HG03558 (cell line): ENCODE measurements around the gene CCDC15.
"Not testable (repeated sequence)": the region's sequence is repeated elsewhere in the genome, so short reads cannot be mapped to it uniquely, and the experiment has no call there.

Experiments
- ATAC-seq: cut with Tn5 transposase; IDR thresholded peaks from one replicate; pipeline ENCODE4 v1.9.1; 2021; ENCODE audit warnings: moderate number of reproducible peaks; ENCODE audit not compliant: unreplicated experiment; ENCODE audit errors: extremely low read depth

The CCDC15 gene

DNA sequence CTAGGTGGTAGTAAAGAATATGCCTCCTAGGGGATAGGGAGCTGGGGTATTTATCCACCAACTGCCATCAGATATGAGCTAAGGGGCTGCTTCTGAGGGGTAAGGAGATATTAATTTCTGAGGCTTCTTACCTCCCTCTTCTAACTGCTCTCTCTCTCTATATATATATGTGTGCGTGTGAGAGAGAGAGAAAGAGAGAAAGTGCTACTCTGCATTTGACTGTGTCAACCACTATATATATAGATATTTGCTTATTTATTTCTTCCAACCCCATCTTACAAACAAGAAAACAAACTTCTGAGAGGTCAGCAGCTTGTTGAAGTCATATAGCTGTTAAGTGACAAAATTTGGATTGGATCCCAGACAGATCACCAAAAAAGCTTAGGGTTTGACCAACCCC is 12.3 kb upstream of the CCDC15 start:
- no peak for ATAC-seq

DNA sequence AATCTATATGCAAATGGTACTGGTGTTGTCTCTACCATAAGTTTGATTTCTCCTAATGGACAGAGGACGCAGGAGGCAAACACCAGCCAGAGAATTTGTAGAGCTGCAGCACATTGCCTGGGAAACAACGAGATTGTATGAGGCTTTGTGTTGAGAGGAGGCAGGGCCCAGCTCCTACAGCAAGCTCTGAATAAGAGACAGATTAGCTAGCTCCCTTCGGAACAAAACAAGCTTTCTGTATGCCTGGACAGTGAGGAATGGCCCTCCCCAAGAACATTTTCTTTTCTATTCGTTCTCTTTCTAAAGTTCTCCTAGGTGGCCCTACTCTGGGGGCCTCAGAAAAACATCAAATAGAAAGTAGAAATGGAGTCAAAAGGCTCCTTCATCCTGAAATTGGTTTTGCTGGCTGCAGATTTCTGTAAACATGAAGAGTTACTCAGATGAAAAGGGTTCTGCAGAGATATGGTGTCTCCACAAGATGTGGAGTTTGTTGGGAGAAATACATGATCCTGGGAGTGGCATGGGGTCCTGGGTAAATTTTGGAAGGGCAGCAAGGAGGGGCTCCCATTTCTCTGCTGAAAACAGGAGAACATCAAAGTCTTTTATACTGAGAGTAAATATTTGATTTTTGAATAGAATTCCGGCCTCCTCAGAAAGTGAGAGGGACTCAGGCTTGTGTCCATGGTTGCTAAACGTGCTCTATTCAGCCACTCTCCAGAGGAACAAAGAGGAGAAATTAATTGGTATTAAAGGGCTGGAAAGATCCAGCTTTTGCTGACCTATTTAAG is 11.3 kb upstream of the CCDC15 start:
- no peak for ATAC-seq

DNA sequence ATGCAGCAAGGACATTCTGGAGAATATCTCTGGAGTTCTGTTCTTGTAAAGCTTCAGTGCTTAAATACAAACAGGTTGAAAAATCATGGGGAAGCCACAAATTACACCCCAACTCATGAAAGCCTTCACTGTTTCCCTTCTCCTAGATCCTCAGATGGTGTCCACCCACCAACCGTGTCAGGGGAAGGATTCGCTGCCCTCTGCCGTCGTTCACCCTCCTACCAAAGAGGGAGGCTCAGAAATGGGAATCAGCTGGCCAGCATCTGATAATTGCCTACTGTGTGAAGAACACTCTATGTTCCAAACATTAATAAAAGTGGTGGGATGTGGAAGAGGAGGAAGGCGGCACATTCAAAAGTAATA is 10.8 kb upstream of the CCDC15 start:
- no peak for ATAC-seq

DNA sequence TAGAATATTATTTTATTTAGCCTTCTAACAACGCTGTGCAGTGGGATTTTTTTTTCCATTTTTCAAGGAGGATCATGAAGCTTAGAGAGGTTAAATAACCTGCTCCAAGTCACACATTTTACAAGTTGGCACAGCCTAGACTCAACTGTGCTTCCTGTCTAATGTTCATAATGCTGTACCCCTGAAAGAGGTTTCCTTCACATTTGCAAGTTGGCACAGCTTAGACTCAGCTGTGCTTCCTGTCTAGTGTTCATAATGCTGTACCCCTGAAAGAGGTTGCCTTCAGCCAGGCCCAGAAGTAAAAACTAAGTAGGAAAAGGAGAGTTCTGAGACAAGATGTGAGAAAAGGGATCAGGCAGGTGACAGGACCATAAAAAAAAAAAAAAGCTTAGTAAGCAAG is 10.3 kb upstream of the CCDC15 start:
- no peak for ATAC-seq

DNA sequence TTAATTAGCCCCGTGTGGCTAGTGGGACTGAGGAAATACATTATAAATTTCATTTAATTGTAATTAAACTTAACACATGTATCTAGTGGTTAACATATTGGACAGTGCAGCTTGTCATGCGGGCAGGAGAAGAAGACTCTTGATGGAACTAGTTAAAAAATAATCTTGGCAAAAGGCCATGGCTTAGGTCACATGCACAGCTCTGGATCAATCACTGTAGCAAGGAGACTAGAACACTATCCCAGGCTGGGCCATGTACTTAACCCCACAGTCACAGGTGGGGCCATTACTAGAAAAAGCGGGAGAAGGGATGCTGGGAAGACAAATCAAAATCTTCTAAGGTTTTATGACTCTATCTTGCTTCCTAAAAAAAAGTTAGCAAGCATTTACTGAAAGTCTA is 9.4 kb upstream of the CCDC15 start:
- no peak for ATAC-seq

DNA sequence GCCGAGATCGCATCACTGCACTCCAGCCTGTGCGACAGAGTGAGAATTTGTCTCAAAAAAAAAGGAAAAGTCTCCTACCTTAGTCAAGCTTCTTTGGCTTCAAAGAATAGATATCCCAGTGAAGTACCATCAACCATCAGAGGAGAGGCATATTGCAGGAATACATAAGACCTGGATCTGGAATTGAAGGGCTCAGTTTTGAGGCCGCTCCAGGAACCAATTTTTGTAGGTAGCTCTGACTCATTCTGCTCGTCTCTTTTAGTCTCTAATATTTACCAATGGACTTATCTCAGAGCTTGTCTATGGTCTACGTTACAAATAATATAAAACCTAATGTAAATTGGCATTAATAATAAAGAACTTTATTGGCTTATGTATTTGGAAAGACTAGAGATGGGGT is 8.2 kb upstream of the CCDC15 start:
- no peak for ATAC-seq

DNA sequence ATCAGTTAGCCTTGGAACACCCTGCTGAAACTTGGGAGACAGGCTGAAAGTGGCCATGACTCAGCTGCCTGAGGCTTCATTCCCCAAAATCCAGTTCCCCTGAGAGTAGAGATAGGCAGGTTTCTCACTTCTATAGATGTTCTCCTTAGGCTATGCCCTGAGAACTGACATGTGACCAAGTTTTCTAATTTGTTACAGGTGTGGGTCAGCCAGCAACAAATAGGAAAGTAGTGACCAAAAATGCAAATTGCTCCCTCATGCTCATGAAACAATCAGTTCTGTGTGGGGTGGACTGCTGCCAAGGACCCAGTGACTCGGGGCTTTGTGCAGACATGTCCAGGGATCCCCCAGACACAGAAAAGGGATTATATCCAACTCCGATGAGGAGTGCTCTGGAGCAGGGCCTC is 7.3 kb upstream of the CCDC15 start:
- no peak for ATAC-seq

DNA sequence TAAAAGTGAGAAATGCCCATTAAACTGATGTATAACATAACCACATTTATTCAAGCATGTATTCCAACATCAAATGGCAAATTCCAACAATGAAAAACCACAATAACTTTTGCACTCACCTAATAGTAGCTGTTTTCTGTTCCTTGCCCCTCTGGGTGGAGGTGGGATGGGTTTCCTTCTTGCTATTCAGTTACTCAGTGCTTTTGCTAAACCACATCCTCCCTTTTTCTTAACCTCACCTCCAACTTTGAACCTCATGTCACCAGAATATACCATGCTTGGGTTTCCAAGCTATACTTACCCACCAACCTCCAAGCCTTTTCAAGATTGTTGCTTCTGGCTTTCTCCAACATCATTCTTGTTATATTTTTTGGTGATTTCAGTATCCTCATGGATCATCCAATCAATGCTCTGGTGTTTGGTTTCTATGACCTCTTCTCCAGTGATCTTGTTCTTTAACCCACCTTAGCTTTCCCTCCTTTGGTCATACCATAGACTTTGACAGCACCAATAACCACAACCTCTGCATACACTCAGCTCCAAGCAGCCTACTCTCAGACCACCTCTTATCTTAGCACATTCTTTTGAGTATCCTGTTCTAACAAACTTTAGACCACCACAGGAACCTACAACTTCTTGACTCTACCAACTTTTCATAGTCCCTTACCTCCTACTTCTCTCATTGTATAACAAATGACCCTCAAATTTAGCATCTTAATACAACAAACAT is 3.2 kb upstream of the CCDC15 start:
- no peak for ATAC-seq

DNA sequence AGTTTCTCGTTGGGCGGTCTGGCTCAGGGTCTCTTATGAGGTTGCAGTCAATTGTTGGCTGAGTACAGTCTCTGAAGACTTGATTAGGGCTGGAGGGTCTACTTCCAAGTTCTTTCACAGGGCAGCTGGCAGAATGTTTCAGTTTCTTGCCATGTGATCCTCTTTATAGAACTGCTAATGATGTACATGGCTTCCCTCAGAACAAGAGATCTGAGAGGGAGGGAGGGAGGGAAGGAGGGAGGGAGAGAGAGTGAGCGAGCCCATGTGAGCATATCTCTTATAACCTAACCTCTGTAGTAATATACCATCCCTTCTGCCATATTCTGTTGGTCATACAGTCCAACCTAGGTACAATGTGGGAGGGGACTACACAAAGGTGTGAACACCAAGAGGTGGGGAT is 2.7 kb upstream of the CCDC15 start:
- ATAC-seq = no peak

DNA sequence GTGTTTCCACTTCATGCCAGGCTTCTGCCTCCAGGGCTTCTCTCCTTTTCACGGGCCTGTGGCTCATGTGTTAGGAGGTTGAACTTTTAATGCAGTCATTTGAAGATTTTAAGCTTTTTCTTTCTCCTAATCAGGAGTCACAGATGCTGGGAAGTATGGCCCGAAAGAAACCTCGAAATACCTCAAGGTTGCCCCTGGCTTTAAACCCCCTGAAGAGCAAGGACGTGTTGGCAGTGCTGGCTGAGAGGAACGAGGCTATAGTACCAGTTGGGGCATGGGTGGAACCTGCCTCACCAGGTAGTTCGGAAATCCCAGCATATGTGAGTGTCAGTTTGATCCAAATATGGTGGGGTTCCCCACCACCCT is 571 bp downstream of the CCDC15 start:
- ATAC-seq = no peak

DNA sequence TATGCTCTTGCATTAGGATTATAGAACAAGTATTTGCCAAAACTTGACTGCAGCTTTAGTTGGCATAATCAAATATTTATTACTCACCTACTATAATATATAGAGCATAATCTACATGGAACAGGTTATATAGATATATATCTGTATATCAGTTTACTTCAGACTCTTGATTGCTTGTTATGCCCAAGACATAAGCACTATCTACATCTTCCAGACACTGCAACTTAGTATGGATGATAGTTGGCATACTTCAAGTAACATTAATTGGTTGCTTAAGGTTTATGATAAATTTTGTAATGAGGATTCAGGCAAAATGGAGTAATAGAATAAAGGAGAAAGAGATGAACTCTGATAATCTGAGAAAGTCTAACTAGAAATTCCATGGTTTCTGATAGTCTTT is 1.0 kb downstream of the CCDC15 start:
- ATAC-seq = no peak

DNA sequence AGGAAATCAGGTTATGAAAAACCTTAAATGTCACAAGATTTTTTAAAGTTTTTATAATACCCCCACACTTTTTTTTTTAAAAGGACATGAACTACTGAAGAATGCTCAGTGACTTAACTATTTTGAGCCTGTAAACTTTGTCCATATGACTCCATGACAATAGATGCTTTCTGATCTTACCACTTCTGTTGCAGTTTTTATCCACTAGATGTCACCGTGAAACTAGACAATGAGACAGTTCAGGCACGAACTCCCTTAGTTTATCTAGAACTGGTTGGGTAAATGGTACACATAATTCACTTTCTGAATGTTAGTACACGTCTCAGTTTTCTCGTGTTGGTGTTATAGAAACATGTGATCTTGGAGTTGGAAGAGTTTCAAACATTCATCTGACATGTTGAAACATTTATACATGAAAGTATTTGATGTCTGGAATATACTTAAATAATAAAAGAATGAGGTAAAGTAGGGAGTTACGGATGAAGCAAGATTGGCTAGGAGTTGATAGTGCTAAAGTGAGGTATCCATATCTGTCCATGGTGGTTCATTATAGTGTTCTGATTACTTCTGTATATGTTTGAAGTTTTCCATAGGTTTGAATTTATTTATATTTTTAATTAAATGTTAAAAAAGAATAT is 8.1 kb downstream of the CCDC15 start:
- ATAC-seq = peak; percentile 82

DNA sequence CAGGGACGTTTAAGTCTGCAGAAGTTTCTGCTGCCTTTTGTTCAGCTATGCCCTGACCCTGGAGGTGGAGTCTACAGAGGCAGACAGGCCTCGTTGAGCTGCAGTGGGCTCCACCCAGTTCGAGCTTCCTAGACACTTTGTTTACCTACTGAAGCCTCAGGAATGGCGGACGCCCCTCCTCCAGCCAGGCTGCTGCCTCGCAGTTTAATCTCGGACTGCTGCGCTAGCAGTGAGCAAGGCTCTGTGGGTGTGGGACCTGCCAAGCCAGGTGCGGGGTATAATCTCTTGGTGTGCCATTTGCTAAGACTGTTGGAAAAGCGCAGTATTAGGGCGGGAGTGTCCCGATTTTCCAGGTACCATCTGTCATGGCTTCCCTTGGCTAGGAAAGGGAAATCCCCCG is 14.2 kb downstream of the CCDC15 start:
- not testable (repeated sequence) for ATAC-seq

DNA sequence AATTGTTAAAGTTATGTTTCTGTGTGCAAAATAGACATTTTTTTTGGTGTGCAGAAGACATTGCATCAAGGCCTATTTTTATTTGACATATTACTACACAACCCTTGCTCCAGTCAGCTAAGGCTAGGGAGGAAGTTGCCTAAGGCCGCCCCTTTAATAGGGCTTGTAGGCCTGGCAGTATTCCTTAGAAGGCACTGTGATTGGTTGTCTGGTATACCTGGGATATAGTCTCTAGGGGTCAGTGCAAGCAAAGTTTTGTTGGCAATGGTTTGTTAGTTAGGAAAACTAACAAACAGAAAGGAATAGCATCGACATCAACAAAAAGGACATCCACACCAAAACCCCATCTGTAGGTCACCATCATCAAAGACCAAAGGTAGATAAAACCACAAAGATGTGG is 16.9 kb downstream of the CCDC15 start:
- ATAC-seq = no peak

DNA sequence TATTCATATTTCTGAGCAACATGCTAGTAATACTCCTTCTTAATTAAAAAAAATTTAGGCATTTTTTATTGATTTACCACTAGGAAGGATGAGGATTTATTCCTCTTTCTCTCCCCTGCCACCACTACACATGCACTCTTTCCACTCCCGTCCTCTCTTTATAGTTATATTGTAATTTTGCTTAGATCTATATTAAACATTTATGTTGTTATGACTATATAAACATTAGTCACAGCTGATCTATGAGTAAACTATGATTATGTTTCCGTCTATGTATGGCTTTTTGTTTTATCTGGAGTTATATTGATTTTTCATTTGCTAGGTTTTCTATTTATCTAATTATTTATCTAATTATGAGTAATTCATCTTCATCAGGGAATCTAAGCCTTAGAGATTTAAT is 17.8 kb downstream of the CCDC15 start:
- no peak for ATAC-seq

DNA sequence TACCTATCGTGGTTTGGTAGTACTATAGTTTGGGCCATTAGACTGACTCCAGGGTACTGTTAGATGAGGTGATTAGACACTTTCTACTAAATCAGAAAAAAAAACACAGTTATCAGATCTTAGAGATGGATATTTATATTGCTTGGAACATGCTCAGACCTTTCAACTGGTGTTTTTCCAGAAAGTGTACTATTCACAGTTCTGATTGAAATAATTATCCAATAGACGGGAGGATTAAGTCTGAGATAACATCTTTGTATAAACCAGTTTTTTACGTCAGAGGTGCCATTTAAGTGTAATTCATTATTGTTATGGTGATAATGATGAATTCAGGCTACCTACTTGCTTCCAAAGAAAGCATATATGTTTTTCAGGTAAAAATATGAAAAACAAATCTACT is 22.5 kb downstream of the CCDC15 start:
- ATAC-seq = no peak

DNA sequence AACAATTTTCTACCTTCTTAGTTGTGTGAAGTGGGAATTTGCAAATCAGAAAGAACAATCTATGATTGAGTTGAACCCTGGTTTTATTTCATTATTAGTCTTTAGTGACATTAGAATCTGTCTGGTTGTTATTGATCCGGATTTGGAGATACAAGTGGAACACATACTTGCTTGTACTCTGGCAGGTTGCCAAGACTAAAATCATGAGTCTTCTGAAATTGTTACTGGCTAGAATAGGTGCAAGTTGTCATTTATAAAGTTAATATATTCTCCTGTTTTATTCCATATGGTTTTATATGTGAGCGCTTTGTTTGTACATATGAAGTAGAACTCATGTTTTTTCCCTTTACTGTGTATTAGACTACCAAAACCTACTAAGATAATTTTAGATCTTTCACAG is 23.0 kb downstream of the CCDC15 start:
- no peak for ATAC-seq

DNA sequence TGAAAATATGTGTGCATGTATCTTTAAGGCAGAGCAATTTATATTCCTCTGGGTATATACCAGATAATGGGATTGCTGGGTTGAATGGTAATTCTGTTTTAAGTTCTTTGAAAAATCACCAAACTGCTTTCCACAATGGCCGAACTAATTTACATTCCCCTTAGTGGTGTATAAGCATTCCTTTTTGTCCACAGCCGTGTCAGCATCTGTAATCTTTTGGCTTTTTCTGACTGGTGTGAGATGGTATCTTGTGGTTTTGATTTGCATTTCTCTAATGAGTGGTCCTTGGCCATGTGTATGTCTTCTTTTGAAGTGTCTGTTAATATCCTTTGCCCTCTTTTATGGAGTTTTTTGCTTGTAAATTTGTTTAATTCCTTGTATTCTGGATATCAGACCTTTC is 24.3 kb downstream of the CCDC15 start:
- ATAC-seq = no peak

DNA sequence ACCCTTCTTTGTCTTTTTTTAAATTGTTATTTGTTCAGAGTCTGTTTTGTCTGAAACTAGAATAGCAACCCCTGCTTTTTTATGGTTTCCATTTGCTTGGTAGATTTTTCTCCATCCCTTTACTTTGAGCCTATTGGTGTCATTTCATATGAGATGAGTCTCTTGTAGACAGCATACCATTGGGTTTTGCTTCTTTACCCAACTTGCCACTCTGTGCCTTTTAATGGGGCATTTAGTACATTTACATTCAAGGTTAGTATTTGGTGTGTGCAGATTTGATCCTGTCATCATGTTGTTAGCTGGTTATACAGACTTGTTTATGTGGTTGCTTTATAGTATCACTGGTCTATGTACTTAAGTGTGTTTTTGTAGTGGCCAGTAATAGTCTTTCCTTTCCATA is 28.0 kb downstream of the CCDC15 start:
- no peak for ATAC-seq

DNA sequence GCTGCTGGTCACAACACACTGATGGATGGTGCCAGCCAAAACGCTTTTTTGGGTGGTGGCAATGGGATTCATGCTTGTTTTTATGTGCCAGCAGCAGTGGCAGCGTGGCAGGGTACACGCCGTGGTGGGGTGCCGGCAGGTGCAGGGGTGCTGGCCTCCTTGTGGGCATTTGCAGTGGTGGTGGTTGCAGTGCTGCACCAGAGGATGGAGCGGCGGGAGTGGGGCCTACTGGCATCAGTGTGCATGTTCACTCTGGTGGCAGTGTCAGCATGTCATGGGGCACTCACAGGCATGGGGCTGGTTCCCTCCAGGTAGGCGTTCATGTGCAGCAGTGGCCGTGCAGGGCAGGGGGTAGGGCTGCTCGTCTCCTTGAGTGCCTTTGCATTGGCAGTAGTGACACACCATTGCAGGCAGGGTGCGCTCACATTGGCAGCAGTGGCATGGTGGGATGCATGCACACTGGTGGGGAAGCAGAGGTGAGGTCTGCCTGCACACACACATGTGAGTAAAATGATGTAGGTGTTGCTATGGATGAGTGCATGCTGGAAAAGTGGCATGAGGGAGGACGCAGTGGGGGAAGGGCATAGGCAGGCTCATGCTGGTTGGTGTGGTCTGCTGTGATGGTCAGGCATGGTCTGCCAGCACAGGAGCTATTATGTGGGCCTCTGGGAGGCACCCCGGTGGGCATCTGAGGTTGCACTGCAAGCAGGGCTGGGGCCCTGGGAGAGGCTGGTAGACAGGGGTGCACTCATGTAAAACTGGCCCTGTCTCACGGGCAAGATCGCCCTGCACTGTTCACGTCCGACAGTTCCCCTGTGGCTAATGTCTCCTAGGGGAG is 29.9 kb downstream of the CCDC15 start:
- ATAC-seq = no peak

DNA sequence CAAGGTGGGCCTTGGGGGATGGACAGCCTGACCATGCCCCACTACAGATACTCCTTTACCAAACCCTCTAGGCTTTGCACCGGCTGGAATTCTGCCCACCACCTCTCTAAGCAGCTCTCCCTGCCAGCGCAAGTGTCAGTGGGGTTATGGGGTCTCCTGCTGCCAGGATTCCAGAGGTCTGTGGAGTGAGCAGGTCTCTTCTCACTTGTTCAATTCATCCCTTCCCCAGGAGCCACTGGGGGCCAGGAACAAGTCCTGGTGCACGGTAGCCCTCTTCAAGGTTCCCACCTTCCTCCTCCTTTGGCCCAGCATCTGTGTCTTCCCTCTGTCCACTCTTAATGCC is 30.5 kb downstream of the CCDC15 start:
- no peak for ATAC-seq
